GM18909 (cell line): ENCODE measurements around the gene FLYWCH2.

ENCODE experiments used
- ATAC-seq: cut with Tn5 transposase; IDR thresholded peaks from one replicate; pipeline ENCODE4 v1.9.1; 2021; ENCODE audit warnings: mild to moderate bottlenecking; ENCODE audit not compliant: unreplicated experiment, poor library complexity

The FLYWCH2 gene

GRCh38 chr16:2882650-2883457 lies at the start of gene FLYWCH2:
TSS of gene FLYWCH2 (plus strand) at chr16:2883215. CDS start at chr16:2896450, 13,235 bp downstream.
- ATAC-seq, result peak; percentile 91

- no peak for ATAC-seq
Measured at GRCh38 chr16:2833776-2834175, 49.2 kb upstream of the FLYWCH2 start.

- no peak for ATAC-seq
Measured at GRCh38 chr16:2834968-2835367, 48.0 kb upstream of the FLYWCH2 start.

GRCh38 chr16:2835638-2836493 lies 47.1 kb upstream of the FLYWCH2 start:
- no peak for ATAC-seq

- no peak for ATAC-seq
Measured at GRCh38 chr16:2836646-2837508, 46.1 kb upstream of the FLYWCH2 start.

GRCh38 chr16:2838928-2839327 lies 44.1 kb upstream of the FLYWCH2 start:
- no peak for ATAC-seq

DNA sequence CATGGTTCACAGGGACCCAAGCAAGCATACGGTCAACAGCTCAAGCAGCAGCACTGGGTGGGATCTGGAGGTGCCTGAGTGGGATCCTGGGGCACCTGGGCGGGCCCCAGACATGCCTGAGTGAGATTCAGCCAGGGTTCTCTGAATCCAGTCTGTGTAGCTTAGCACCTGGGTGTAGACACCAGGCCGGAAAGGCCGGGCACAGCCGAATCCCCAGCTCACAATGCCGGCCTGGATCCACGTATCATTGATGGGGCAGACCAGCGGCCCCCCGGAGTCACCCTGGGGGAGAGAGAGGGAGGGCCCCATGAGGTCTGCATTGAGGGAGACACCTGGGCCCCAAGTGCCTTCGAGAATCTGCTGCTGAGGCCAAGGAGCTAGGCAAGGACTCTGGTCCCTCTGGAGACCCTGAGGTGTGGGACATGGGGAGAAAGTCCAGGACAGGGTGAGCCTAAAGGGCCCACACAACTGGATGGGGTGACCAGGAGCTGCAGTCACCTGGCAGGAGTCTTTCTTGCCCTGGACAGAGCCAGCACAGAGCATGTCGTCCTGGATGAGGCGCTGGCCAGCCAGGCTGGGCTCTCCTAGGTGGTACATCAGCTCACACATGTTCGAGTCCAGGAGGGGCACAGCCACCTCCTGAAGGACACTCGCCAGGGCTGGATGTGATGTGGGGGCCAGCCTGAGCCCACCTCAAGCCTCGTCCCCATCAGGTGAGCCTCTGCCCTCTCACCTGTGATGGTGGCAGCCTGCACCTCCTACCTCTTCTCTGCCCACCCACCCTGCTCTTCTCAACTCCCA lies 43.2 kb upstream of the FLYWCH2 start:
- ATAC-seq, result no peak

- no peak for ATAC-seq
Measured at GRCh38 chr16:2840914-2841313, 42.1 kb upstream of the FLYWCH2 start.

- no peak for ATAC-seq
Measured at GRCh38 chr16:2841606-2842339, 41.2 kb upstream of the FLYWCH2 start.

DNA sequence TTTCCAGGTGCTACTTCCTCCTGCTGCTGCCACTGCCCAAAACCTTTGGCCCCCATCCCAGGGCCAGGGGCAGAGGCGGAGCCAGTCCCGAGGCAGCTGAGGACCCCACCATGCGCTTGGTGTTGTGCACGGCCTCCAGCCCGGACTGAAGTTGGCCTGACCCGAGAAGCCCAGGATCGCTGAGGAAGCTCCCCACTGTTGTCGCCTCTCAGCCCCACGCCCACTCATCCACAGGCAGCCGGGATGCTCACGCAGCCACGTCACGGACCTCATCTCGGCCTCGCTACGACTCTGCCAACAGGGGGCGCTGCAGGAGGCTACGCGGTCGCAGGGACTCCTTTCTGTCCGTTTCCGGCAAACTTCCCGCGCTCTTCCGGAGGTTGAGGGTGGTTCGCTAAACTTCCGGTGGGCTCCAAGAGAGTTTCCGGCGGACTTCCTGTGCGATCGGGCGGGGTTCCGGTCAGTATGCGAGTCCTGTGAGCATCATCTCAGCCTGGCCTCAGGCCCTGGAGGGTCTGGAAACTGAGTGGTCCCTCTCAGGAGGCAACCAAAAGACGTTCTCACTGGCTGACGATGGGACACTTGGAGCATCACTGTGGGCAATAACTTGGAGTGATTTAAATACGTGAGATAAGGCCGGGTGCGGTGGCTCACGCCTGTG lies 40.5 kb upstream of the FLYWCH2 start:
- ATAC-seq, result no peak

GRCh38 chr16:2843526-2843925 lies 39.5 kb upstream of the FLYWCH2 start:
- ATAC-seq, result no peak

- ATAC-seq, result no peak
Measured at GRCh38 chr16:2845116-2845515, 37.9 kb upstream of the FLYWCH2 start.

- ATAC-seq, result no peak
Measured at GRCh38 chr16:2846511-2847310, 36.3 kb upstream of the FLYWCH2 start.

- no peak for ATAC-seq
Measured at GRCh38 chr16:2848933-2849725, 33.9 kb upstream of the FLYWCH2 start.

DNA sequence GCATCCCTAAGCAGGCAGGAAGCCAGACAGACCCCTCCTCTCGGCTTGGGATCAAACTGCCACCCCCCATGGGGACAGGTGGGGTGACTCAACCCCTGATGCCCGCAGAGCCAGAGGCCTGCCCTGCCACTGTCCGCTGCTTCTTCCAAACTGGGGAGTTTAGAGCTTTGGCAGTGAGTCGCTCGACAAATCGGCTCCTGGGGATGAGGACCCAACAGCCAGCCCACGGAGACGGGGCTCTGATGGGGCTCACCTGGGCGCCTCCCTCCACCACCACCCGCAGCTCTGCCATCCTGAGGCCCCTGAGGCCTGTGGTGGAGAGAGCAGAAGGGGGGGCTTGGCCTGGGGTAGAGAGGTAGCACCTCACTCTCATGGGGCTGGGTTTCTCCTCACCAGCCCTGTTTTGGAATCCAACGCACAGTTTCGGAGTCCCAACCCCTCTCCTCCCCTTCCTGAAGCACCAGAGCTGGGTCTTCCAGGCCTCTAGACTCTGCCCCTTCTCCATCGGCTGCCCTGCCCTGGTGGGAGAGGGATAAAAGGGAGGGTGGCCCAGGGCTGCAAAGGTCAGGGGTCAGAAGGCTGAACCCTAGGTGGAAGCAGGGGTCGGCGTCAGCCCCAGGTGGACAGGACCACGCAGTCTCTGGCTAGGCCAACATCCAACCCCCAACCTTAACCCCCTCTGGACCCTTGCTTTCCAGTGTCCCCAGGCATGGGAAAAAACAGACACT lies 30.8 kb upstream of the FLYWCH2 start:
- no peak for ATAC-seq
